WTC11 (cell line): ENCODE results near the gene CBR1. TPM values are rescaled to one million over a fixed set of nuclear protein-coding genes. Genes with fewer than 3 reads are reported as not detected.

Experiments
- ATAC-seq: fragments of 200-7000 bp; cut with Tn5 transposase; 2 replicates; pipeline ENCODE4 v1.10.0; 2021; ENCODE audit warnings: mild to moderate bottlenecking, moderate library complexity
- CTCF ChIA-PET: fragments of 300-600 bp; sonication (Branson Sonifier 250); formaldehyde crosslinking; loops from one replicate; lab custom pipeline; 2021; ENCODE audit warnings: antibody characterized with exemption; lab: Charles Lee
- POLR2A ChIA-PET: fragments of 350-600 bp; sonication (Branson Sonifier 250); formaldehyde crosslinking; loops from one replicate; lab custom pipeline; 2021; ENCODE audit warnings: antibody characterized with exemption; lab: Charles Lee
- DNase-seq: peaks from one replicate; pipeline ENCODE4 v3.0.0; 2021; ENCODE audit warnings: low spot score
- H3K27ac Mint-ChIP-seq: 2 replicates; pipeline ENCODE4 v1.8.0; 2021; ENCODE audit warnings: mixed read lengths
- H3K27me3 Mint-ChIP-seq: 2 replicates; pipeline ENCODE4 v1.8.0; 2021; ENCODE audit warnings: low read depth, mild to moderate bottlenecking, moderate library complexity, mixed read lengths
- H3K36me3 Mint-ChIP-seq: 2 replicates; pipeline ENCODE4 v1.8.0; 2021; ENCODE audit warnings: mixed read lengths
- H3K4me1 Mint-ChIP-seq: 2 replicates; pipeline ENCODE4 v1.8.0; 2022; ENCODE audit warnings: mixed read lengths
- H3K4me3 Mint-ChIP-seq: 2 replicates; pipeline ENCODE4 v1.8.0; 2021; ENCODE audit warnings: mild to moderate bottlenecking, moderate library complexity, mixed read lengths
- H3K9me3 Mint-ChIP-seq: 2 replicates; pipeline ENCODE4 v1.8.0; 2021; ENCODE audit warnings: mixed read lengths
- ATF1 ChIP-seq: sonication (generic); formaldehyde crosslinking; IDR thresholded peaks from 2 replicates; pipeline ENCODE4 v1.8.1; 2023; ENCODE audit warnings: mild to moderate bottlenecking, moderate library complexity, missing genetic modification reagents
- CREM ChIP-seq: sonication (generic); formaldehyde crosslinking; IDR thresholded peaks from 2 replicates; pipeline ENCODE4 v1.8.1; 2022; ENCODE audit warnings: mild to moderate bottlenecking, missing genetic modification reagents, moderate library complexity
- ESRRA ChIP-seq: sonication (generic); formaldehyde crosslinking; IDR thresholded peaks from 2 replicates; pipeline ENCODE4 v1.8.1; 2022; ENCODE audit warnings: mild to moderate bottlenecking, missing genetic modification reagents, borderline replicate concordance
- GABPB1 ChIP-seq: sonication (generic); formaldehyde crosslinking; IDR thresholded peaks from 2 replicates; pipeline ENCODE4 v1.8.1; 2023; ENCODE audit warnings: mild to moderate bottlenecking, missing genetic modification reagents
- GTF2I ChIP-seq: fragments of 250-450 bp; sonication (Bioruptor Pico); conservative IDR thresholded peaks from 2 replicates; pipeline ENCODE4 v1.4.0; 2021; ENCODE audit warnings: mild to moderate bottlenecking
- NR2C2 ChIP-seq: sonication (generic); formaldehyde crosslinking; IDR thresholded peaks from 2 replicates; pipeline ENCODE4 v1.8.0; 2022; ENCODE audit warnings: mild to moderate bottlenecking, missing genetic modification reagents
- OVOL2 ChIP-seq: fragments of 250-450 bp; sonication (Bioruptor Pico); IDR thresholded peaks from 2 replicates; pipeline ENCODE4 v1.9.0; 2021; ENCODE audit warnings: mild to moderate bottlenecking, borderline replicate concordance
- PRRX2 ChIP-seq: fragments of 250-450 bp; sonication (Bioruptor Pico); IDR thresholded peaks from 2 replicates; pipeline ENCODE4 v1.8.0; 2021; ENCODE audit warnings: mild to moderate bottlenecking
- SMAD4 ChIP-seq: sonication (generic); formaldehyde crosslinking; IDR thresholded peaks from 2 replicates; pipeline ENCODE4 v1.8.0; 2022; ENCODE audit warnings: mild to moderate bottlenecking, missing genetic modification reagents
- SOX15 ChIP-seq: fragments of 250-450 bp; sonication (Bioruptor Pico); IDR thresholded peaks from 2 replicates; pipeline ENCODE4 v1.9.0; 2021; ENCODE audit warnings: mild to moderate bottlenecking
- ZBTB21 ChIP-seq: sonication (generic); formaldehyde crosslinking; IDR thresholded peaks from 2 replicates; pipeline ENCODE4 v1.8.1; 2023; ENCODE audit warnings: mild to moderate bottlenecking, missing genetic modification reagents, borderline replicate concordance
- ZNF219 ChIP-seq: sonication (generic); formaldehyde crosslinking; IDR thresholded peaks from 2 replicates; pipeline ENCODE4 v1.8.0; 2023; ENCODE audit warnings: missing genetic modification reagents, mild to moderate bottlenecking, borderline replicate concordance
- ZNF232 ChIP-seq: sonication (generic); formaldehyde crosslinking; IDR thresholded peaks from 2 replicates; pipeline ENCODE4 v1.8.0; 2022; ENCODE audit warnings: mild to moderate bottlenecking, missing genetic modification reagents
- total RNA-seq: library from RNA; stranded (reverse); gene quantifications from 3 replicates; pipeline ENCODE4 v1.2.3, GENCODE V29; 2021
- TF ChIP-seq, protein P1 (sequence below): fragments of 250-450 bp; sonication (Bioruptor Pico); IDR thresholded peaks from 2 replicates; pipeline ENCODE4 v1.8.0; 2021; ENCODE audit warnings: mild to moderate bottlenecking
- TF ChIP-seq, protein P2 (sequence below): fragments of 200-600 bp; IDR thresholded peaks from 2 replicates; pipeline ENCODE4 v1.8.0; 2022; ENCODE audit warnings: antibody characterized with exemption
- TF ChIP-seq, protein P3 (sequence below): sonication (generic); formaldehyde crosslinking; IDR thresholded peaks from 2 replicates; pipeline ENCODE4 v1.8.0; 2022; ENCODE audit warnings: mild to moderate bottlenecking, missing genetic modification reagents
- TF ChIP-seq, protein P4 (sequence below): fragments of 250-450 bp; sonication (Bioruptor Pico); IDR thresholded peaks from 2 replicates; pipeline ENCODE4 v1.9.0; 2021; ENCODE audit warnings: moderate library complexity, mild to moderate bottlenecking, inconsistent platforms, borderline replicate concordance
- TF ChIP-seq, protein P5 (sequence below): sonication (generic); formaldehyde crosslinking; IDR thresholded peaks from 2 replicates; pipeline ENCODE4 v1.8.1; 2023; ENCODE audit warnings: mild to moderate bottlenecking, missing genetic modification reagents, borderline replicate concordance
- TF ChIP-seq, protein P6 (sequence below): sonication (generic); formaldehyde crosslinking; IDR thresholded peaks from 2 replicates; pipeline ENCODE4 v1.8.1; 2023; ENCODE audit warnings: mild to moderate bottlenecking, missing genetic modification reagents
- TF ChIP-seq, protein P7 (sequence below): sonication (generic); formaldehyde crosslinking; IDR thresholded peaks from 2 replicates; pipeline ENCODE4 v1.8.0; 2022; ENCODE audit warnings: mild to moderate bottlenecking, missing genetic modification reagents
- TF ChIP-seq, protein P8 (sequence below): sonication (generic); formaldehyde crosslinking; conservative IDR thresholded peaks from 2 replicates; pipeline ENCODE4 v1.8.1; 2022; ENCODE audit warnings: mild to moderate bottlenecking, missing genetic modification reagents

Gene CBR1
- total RNA-seq, 1 experiment from 2014 or later = 167 TPM

DNA sequence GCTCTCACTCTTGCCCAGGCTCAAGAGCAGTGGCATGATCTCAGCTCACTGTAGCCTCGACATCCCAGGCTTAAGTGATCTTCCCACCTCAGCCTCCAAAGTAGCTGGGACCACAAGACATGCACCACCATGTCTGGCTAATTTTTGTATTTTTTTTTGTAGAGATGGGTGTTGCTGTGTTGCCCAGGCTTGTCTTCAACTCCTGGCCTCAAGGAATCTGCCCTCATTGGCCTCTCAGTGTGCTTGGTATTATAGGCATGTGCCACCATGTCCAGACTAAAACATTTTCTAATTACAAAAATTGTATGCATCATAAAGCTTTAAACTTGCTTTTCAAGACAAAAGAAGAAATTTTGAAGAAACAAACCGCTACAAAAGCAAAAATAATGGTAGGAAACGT is 20.1 kb downstream of the CBR1 start:
- no peak overlapping the region for H3K4me3 Mint-ChIP-seq
- ATAC-seq (no peak), DNase-seq (no peak)
- peaks cover 22% of the 10 kb centered on the region for H3K9me3 Mint-ChIP-seq
- H3K27ac Mint-ChIP-seq = no peak overlapping the region
- ChIA-PET CTCF (no interaction called here), POLR2A (no interaction called here)
- TF ChIP-seq, protein P1, sequence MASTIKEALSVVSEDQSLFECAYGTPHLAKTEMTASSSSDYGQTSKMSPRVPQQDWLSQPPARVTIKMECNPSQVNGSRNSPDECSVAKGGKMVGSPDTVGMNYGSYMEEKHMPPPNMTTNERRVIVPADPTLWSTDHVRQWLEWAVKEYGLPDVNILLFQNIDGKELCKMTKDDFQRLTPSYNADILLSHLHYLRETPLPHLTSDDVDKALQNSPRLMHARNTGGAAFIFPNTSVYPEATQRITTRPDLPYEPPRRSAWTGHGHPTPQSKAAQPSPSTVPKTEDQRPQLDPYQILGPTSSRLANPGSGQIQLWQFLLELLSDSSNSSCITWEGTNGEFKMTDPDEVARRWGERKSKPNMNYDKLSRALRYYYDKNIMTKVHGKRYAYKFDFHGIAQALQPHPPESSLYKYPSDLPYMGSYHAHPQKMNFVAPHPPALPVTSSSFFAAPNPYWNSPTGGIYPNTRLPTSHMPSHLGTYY = no peak
- TF ChIP-seq, protein P2, sequence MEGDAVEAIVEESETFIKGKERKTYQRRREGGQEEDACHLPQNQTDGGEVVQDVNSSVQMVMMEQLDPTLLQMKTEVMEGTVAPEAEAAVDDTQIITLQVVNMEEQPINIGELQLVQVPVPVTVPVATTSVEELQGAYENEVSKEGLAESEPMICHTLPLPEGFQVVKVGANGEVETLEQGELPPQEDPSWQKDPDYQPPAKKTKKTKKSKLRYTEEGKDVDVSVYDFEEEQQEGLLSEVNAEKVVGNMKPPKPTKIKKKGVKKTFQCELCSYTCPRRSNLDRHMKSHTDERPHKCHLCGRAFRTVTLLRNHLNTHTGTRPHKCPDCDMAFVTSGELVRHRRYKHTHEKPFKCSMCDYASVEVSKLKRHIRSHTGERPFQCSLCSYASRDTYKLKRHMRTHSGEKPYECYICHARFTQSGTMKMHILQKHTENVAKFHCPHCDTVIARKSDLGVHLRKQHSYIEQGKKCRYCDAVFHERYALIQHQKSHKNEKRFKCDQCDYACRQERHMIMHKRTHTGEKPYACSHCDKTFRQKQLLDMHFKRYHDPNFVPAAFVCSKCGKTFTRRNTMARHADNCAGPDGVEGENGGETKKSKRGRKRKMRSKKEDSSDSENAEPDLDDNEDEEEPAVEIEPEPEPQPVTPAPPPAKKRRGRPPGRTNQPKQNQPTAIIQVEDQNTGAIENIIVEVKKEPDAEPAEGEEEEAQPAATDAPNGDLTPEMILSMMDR = no peak
- TF ChIP-seq, protein P3, sequence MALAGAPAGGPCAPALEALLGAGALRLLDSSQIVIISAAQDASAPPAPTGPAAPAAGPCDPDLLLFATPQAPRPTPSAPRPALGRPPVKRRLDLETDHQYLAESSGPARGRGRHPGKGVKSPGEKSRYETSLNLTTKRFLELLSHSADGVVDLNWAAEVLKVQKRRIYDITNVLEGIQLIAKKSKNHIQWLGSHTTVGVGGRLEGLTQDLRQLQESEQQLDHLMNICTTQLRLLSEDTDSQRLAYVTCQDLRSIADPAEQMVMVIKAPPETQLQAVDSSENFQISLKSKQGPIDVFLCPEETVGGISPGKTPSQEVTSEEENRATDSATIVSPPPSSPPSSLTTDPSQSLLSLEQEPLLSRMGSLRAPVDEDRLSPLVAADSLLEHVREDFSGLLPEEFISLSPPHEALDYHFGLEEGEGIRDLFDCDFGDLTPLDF (CRISPR knock-in tag) = no peak
- TF ChIP-seq PRRX2 (CRISPR knock-in tag) (no peak), ATF1 (CRISPR knock-in tag) (no peak), ESRRA (no peak), GTF2I (CRISPR knock-in tag) (no peak), ZNF232 (CRISPR knock-in tag) (no peak), CREM (CRISPR knock-in tag) (no peak), ZNF219 (CRISPR knock-in tag) (no peak), SOX15 (CRISPR knock-in tag) (no peak), GABPB1 (no peak), SMAD4 (no peak)
- TF ChIP-seq, protein P4, sequence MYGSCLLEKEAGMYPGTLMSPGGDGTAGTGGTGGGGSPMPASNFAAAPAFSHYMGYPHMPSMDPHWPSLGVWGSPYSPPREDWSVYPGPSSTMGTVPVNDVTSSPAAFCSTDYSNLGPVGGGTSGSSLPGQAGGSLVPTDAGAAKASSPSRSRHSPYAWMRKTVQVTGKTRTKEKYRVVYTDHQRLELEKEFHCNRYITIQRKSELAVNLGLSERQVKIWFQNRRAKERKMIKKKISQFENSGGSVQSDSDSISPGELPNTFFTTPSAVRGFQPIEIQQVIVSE (CRISPR knock-in tag) = no peak
- TF ChIP-seq, protein P5, sequence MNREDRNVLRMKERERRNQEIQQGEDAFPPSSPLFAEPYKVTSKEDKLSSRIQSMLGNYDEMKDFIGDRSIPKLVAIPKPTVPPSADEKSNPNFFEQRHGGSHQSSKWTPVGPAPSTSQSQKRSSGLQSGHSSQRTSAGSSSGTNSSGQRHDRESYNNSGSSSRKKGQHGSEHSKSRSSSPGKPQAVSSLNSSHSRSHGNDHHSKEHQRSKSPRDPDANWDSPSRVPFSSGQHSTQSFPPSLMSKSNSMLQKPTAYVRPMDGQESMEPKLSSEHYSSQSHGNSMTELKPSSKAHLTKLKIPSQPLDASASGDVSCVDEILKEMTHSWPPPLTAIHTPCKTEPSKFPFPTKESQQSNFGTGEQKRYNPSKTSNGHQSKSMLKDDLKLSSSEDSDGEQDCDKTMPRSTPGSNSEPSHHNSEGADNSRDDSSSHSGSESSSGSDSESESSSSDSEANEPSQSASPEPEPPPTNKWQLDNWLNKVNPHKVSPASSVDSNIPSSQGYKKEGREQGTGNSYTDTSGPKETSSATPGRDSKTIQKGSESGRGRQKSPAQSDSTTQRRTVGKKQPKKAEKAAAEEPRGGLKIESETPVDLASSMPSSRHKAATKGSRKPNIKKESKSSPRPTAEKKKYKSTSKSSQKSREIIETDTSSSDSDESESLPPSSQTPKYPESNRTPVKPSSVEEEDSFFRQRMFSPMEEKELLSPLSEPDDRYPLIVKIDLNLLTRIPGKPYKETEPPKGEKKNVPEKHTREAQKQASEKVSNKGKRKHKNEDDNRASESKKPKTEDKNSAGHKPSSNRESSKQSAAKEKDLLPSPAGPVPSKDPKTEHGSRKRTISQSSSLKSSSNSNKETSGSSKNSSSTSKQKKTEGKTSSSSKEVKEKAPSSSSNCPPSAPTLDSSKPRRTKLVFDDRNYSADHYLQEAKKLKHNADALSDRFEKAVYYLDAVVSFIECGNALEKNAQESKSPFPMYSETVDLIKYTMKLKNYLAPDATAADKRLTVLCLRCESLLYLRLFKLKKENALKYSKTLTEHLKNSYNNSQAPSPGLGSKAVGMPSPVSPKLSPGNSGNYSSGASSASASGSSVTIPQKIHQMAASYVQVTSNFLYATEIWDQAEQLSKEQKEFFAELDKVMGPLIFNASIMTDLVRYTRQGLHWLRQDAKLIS (CRISPR knock-in tag) = no peak
- TF ChIP-seq, protein P6, sequence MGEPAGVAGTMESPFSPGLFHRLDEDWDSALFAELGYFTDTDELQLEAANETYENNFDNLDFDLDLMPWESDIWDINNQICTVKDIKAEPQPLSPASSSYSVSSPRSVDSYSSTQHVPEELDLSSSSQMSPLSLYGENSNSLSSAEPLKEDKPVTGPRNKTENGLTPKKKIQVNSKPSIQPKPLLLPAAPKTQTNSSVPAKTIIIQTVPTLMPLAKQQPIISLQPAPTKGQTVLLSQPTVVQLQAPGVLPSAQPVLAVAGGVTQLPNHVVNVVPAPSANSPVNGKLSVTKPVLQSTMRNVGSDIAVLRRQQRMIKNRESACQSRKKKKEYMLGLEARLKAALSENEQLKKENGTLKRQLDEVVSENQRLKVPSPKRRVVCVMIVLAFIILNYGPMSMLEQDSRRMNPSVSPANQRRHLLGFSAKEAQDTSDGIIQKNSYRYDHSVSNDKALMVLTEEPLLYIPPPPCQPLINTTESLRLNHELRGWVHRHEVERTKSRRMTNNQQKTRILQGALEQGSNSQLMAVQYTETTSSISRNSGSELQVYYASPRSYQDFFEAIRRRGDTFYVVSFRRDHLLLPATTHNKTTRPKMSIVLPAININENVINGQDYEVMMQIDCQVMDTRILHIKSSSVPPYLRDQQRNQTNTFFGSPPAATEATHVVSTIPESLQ (CRISPR knock-in tag) = no peak
- peaks cover 33% of the 10 kb centered on the region for H3K36me3 Mint-ChIP-seq
- H3K27me3 Mint-ChIP-seq = peaks cover 8% of the 10 kb centered on the region
- H3K4me1 Mint-ChIP-seq = peaks cover 21% of the 10 kb centered on the region

DNA sequence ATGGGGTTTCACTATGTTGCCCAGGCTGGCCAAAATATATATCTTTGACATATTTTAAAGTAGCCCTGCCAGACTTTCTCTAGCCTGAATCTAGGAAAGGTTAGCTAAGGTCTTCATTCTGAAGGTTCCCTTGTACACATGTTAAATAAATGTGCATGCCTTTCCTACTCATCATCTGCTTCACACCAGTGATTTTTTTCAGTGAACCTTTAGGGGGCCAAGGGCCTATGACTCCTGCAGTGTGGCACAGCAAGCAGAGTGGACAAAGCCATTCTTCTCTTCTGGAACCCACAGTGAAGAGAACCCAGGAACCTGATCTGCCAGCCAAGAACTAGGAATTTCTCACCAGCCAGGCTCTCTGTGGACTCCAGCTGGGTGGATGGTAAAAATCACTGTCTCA is 22.9 kb downstream of the CBR1 start:
- H3K4me1 Mint-ChIP-seq = peaks cover 40% of the 10 kb centered on the region
- H3K9me3 Mint-ChIP-seq = peaks cover 30% of the 10 kb centered on the region
- no peak overlapping the region for H3K4me3 Mint-ChIP-seq
- ATAC-seq (no peak), DNase-seq (no peak)
- ChIA-PET CTCF (interaction anchor here (1.9 kb wide), 1 partner anchor 57 kb away, joined by 4 read pairs; no protein-coding TSS in a partner anchor), POLR2A (no interaction called here)
- no peak overlapping the region for H3K27ac Mint-ChIP-seq
- TF ChIP-seq ZBTB21 (no peak), NR2C2 (CRISPR knock-in tag) (no peak), OVOL2 (CRISPR knock-in tag) (no peak), ZNF219 (CRISPR knock-in tag) (no peak)
- TF ChIP-seq, protein P7, sequence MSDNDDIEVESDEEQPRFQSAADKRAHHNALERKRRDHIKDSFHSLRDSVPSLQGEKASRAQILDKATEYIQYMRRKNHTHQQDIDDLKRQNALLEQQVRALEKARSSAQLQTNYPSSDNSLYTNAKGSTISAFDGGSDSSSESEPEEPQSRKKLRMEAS = no peak
- TF ChIP-seq, protein P8, sequence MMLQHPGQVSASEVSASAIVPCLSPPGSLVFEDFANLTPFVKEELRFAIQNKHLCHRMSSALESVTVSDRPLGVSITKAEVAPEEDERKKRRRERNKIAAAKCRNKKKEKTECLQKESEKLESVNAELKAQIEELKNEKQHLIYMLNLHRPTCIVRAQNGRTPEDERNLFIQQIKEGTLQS (CRISPR knock-in tag) = no peak
- H3K36me3 Mint-ChIP-seq = peaks cover 40% of the 10 kb centered on the region
- peaks cover 8% of the 10 kb centered on the region for H3K27me3 Mint-ChIP-seq
